ENCODE results near the gene DTWD1. TPM values are rescaled to one million over a fixed set of nuclear protein-coding genes. Genes with fewer than 3 reads are reported as not detected.

The DTWD1 gene
- total and polyA plus RNA-seq, 2 donors (not counting 3 experiments of a cell fraction or from before 2014, with no cell fraction given): 4.6 to 20.1 TPM

- POLR2A ChIA-PET: no interaction called here
- intact Hi-C loops (cut with micrococcal nuclease): no loop called here
- no peak for DNase-seq (ENCODE audit: low read depth, low spot score)
These were observed 24.4 kb downstream of the DTWD1 start for GRCh38 chr15:49645277-49645676.

More at GRCh38 chr15:49645277-49645676, 24.4 kb downstream of the DTWD1 start:
- no peak for TF ChIP-seq POLR2A (IDR thresholded peaks at IDR 0.05; ENCODE audit: low read depth, low read length)
- TF ChIP-seq MYC (IDR thresholded peaks at IDR 0.05; ENCODE audit: low read depth, low read length): no peak
- TF ChIP-seq JUN (IDR thresholded peaks at IDR 0.05; ENCODE audit: borderline replicate concordance, insufficient read depth, insufficient read length, low read depth): no peak
- no peak for TF ChIP-seq GATA2 (IDR thresholded peaks at IDR 0.05; ENCODE audit: insufficient read depth, insufficient read length, low read depth, low read length)
- TF ChIP-seq MAX (IDR thresholded peaks at IDR 0.05; ENCODE audit: insufficient read depth, insufficient read length): no peak
- TF ChIP-seq EZH2 (IDR thresholded peaks at IDR 0.05; ENCODE audit: borderline replicate concordance, low read depth, low read length, severe bottlenecking): no peak
- no peak for TF ChIP-seq POLR2AphosphoS5 (IDR thresholded peaks at IDR 0.05; ENCODE audit: insufficient read depth, low read depth, low read length)
- TF ChIP-seq, protein P1, sequence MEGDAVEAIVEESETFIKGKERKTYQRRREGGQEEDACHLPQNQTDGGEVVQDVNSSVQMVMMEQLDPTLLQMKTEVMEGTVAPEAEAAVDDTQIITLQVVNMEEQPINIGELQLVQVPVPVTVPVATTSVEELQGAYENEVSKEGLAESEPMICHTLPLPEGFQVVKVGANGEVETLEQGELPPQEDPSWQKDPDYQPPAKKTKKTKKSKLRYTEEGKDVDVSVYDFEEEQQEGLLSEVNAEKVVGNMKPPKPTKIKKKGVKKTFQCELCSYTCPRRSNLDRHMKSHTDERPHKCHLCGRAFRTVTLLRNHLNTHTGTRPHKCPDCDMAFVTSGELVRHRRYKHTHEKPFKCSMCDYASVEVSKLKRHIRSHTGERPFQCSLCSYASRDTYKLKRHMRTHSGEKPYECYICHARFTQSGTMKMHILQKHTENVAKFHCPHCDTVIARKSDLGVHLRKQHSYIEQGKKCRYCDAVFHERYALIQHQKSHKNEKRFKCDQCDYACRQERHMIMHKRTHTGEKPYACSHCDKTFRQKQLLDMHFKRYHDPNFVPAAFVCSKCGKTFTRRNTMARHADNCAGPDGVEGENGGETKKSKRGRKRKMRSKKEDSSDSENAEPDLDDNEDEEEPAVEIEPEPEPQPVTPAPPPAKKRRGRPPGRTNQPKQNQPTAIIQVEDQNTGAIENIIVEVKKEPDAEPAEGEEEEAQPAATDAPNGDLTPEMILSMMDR (IDR thresholded peaks at IDR 0.05; ENCODE audit: extremely low read depth in 1 of 2, insufficient read depth in 1 of 2, low read depth in 1 of 2, low read length in 2 of 2): no peak
- TF ChIP-seq FOS (IDR thresholded peaks at IDR 0.05; ENCODE audit: borderline replicate concordance, insufficient read depth, low read length): no peak
- no peak overlapping the region for H3K9ac ChIP-seq (replicated peaks; ENCODE audit: extremely low read depth, insufficient read depth, low read length)
- CTCF ChIA-PET: no interaction called here
- H3K9me1 ChIP-seq (replicated peaks; ENCODE audit: control insufficient read depth, extremely low read depth, insufficient read depth, low read length): no peaks in the 10 kb centered on the region
- dilution Hi-C loops (cut with MboI; ENCODE audit: extremely low pct_ligation_motif_present, low sequenced_read_pairs): no loop called here
- no peaks in the 10 kb centered on the region for H3K9me3 ChIP-seq (replicated peaks; ENCODE audit: control insufficient read depth, insufficient read depth, low read length)
- no peak for FAIRE-seq
- H3K27ac ChIP-seq (ENCODE audit: insufficient read depth, low read depth, low read length): no peak overlapping the region
- H3K36me3 ChIP-seq (ENCODE audit: control insufficient read depth in 2 of 2, extremely low read depth in 1 of 2, insufficient read depth in 2 of 2, low read length in 2 of 2): no peaks in the 10 kb centered on the region
- BruUV-seq (replicated peaks): no TSS peak
- H3K79me2 ChIP-seq (ENCODE audit: control insufficient read depth, insufficient read depth, low read length): no peaks in the 10 kb centered on the region
- no peak overlapping the region for H3K4me3 ChIP-seq (replicated peaks in 1 of 3; ENCODE audit: insufficient read depth in 1 of 3, low read depth in 1 of 3, low read length in 3 of 3)
- H4K20me1 ChIP-seq (replicated peaks; ENCODE audit: control insufficient read depth, extremely low read depth, insufficient read depth, low read length): peaks cover 2% of the 10 kb centered on the region
- no peak overlapping the region for H3K4me2 ChIP-seq (ENCODE audit: insufficient read depth, low read length)
- H2AFZ ChIP-seq (ENCODE audit: low read depth, low read length): no peak overlapping the region
- no peaks in the 10 kb centered on the region for H3K4me1 ChIP-seq (ENCODE audit: control insufficient read depth, extremely low read depth, insufficient read depth, low read length)
- H3K27me3 ChIP-seq (ENCODE audit: control insufficient read depth in 2 of 2, insufficient read depth in 2 of 2, low read length in 2 of 2): no peaks in the 10 kb centered on the region

All from endothelial cell of umbilical vein (primary cell).